ENCODE data around the gene WNT3. TPM values are rescaled to one million over a fixed set of nuclear protein-coding genes. Genes with fewer than 3 reads are reported as not detected.

WNT3 gene
- total RNA-seq, 2 experiments from 2014 or later: 4.9 to 5.1 TPM

DNA sequence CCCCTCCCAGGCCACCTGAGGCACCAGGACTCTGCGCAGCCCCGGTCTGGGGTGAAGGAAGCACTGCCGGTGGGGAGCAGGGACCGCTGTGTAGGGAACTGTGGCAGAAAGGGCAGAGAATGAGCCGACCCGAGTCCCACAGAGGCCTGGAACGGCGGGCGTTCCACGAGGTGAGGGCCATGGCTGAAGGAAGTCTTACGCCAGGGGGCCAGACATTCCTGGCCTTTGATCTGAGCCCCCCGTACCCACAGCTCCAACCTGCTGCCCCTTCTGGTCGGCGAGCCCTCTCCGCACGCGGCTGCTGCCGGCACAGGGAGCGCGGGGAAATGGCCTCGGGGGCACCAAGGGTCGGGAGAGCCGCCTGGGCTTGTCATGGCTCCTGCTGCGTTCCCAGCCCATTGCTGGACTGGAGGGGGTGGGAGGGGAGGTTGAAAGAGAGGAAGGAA is 1.4 kb upstream of the WNT3 start:
- H3K79me2 ChIP-seq (ENCODE audit: insufficient read depth, low read depth, low read length): no peaks in the 10 kb centered on the region
- TF ChIP-seq, protein P1, sequence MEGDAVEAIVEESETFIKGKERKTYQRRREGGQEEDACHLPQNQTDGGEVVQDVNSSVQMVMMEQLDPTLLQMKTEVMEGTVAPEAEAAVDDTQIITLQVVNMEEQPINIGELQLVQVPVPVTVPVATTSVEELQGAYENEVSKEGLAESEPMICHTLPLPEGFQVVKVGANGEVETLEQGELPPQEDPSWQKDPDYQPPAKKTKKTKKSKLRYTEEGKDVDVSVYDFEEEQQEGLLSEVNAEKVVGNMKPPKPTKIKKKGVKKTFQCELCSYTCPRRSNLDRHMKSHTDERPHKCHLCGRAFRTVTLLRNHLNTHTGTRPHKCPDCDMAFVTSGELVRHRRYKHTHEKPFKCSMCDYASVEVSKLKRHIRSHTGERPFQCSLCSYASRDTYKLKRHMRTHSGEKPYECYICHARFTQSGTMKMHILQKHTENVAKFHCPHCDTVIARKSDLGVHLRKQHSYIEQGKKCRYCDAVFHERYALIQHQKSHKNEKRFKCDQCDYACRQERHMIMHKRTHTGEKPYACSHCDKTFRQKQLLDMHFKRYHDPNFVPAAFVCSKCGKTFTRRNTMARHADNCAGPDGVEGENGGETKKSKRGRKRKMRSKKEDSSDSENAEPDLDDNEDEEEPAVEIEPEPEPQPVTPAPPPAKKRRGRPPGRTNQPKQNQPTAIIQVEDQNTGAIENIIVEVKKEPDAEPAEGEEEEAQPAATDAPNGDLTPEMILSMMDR (conservative IDR thresholded peaks at IDR 0.05; ENCODE audit: low read length): no peak
- TF ChIP-seq EZH2phosphoT487 (IDR thresholded peaks at IDR 0.05; ENCODE audit: borderline replicate concordance, low read depth, low read length): no peak
- no peak for DNase-seq (ENCODE audit: low spot score)
- no peaks in the 10 kb centered on the region for H3K9me3 ChIP-seq (ENCODE audit: low read length)
- no peaks in the 10 kb centered on the region for H3K9me2 ChIP-seq (ENCODE audit: insufficient read depth, low read length)
- H4K20me1 ChIP-seq (ENCODE audit: insufficient read depth, low read length): no peaks in the 10 kb centered on the region
- no peaks in the 10 kb centered on the region for H3K36me3 ChIP-seq (ENCODE audit: insufficient read depth, low read length)
- CTCF ChIA-PET (ENCODE audit: unreplicated experiment): no interaction called here
- no peak overlapping the region for H3K4me2 ChIP-seq (ENCODE audit: low read length)
- H3K27ac ChIP-seq (ENCODE audit: low read depth, low read length, poor library complexity, severe bottlenecking): no peak overlapping the region
- no TSS peak for BruUV-seq (replicated peaks)
- peaks cover 16% of the 10 kb centered on the region for H3K4me1 ChIP-seq (ENCODE audit: insufficient read depth, low read length, poor library complexity, severe bottlenecking)
- no peak overlapping the region for H3K4me3 ChIP-seq (ENCODE audit: low read depth, low read length, poor library complexity, severe bottlenecking)
- no peak overlapping the region for H2AFZ ChIP-seq (ENCODE audit: low read length)
- POLR2A ChIA-PET: no interaction called here
- intact Hi-C loops (cut with micrococcal nuclease; ENCODE audit: unreplicated experiment): no loop called here

GRCh38 chr17:46818929-46819859 is 702 bp upstream of the WNT3 start:
- CTCF ChIA-PET (ENCODE audit: unreplicated experiment): no interaction called here
- no TSS peak for BruUV-seq (replicated peaks)
- Histone ChIP-seq H3K36me3 (ENCODE audit: insufficient read depth, low read length) (no peaks in the 10 kb centered on the region), H2AFZ (ENCODE audit: low read length) (peak overlapping the region; percentile 82), H3K9me3 (ENCODE audit: low read length) (no peaks in the 10 kb centered on the region), H3K4me2 (ENCODE audit: low read length) (peak overlapping the region; percentile 78), H3K4me3 (ENCODE audit: low read depth, low read length, poor library complexity, severe bottlenecking) (peak overlapping the region; percentile 63), H3K27ac (ENCODE audit: low read depth, low read length, poor library complexity, severe bottlenecking) (no peak overlapping the region), H3K9me2 (ENCODE audit: insufficient read depth, low read length) (no peaks in the 10 kb centered on the region), H3K4me1 (ENCODE audit: insufficient read depth, low read length, poor library complexity, severe bottlenecking) (peaks cover 23% of the 10 kb centered on the region), H4K20me1 (ENCODE audit: insufficient read depth, low read length) (no peaks in the 10 kb centered on the region), H3K79me2 (ENCODE audit: insufficient read depth, low read depth, low read length) (no peaks in the 10 kb centered on the region)
- intact Hi-C loops (cut with micrococcal nuclease; ENCODE audit: unreplicated experiment): no loop called here
- POLR2A ChIA-PET: no interaction called here
- no peak for DNase-seq (ENCODE audit: low spot score)
- no peak for TF ChIP-seq EZH2phosphoT487 (IDR thresholded peaks at IDR 0.05; ENCODE audit: borderline replicate concordance, low read depth, low read length)
- TF ChIP-seq, protein P1 (conservative IDR thresholded peaks at IDR 0.05; ENCODE audit: low read length): no peak

GRCh38 chr17:46817901-46818209 is 637 bp downstream of the WNT3 start:
- Histone ChIP-seq H3K9me3 (ENCODE audit: low read length) (no peaks in the 10 kb centered on the region), H3K36me3 (ENCODE audit: insufficient read depth, low read length) (no peaks in the 10 kb centered on the region), H3K79me2 (ENCODE audit: insufficient read depth, low read depth, low read length) (no peaks in the 10 kb centered on the region), H4K20me1 (ENCODE audit: insufficient read depth, low read length) (no peaks in the 10 kb centered on the region), H3K27ac (ENCODE audit: low read depth, low read length, poor library complexity, severe bottlenecking) (no peak overlapping the region), H3K4me2 (ENCODE audit: low read length) (peak overlapping the region; percentile 78; the same call in 1 of the 2 replicates), H3K9me2 (ENCODE audit: insufficient read depth, low read length) (no peaks in the 10 kb centered on the region), H3K4me1 (ENCODE audit: insufficient read depth, low read length, poor library complexity, severe bottlenecking) (peaks cover 24% of the 10 kb centered on the region), H3K4me3 (ENCODE audit: low read depth, low read length, poor library complexity, severe bottlenecking) (peak overlapping the region; percentile 11), H2AFZ (ENCODE audit: low read length) (no peak overlapping the region)
- CTCF ChIA-PET (ENCODE audit: unreplicated experiment): no interaction called here
- no peak for DNase-seq (ENCODE audit: low spot score)
- POLR2A ChIA-PET: no interaction called here
- no peak for TF ChIP-seq EZH2phosphoT487 (IDR thresholded peaks at IDR 0.05; ENCODE audit: borderline replicate concordance, low read depth, low read length)
- TF ChIP-seq, protein P1 (conservative IDR thresholded peaks at IDR 0.05; ENCODE audit: low read length): no peak
- BruUV-seq (replicated peaks): no TSS peak
- intact Hi-C loops (cut with micrococcal nuclease; ENCODE audit: unreplicated experiment): no loop called here
